Dendritic cell treated with granulocyte-macrophage colony-stimulating factor and Interleukin-4, amounts not matched to agents 40 ng/mL and 50 ng/mL, for 4 days (primary cell): ENCODE results near the gene TMEM171.

ENCODE experiments used
- H3K27ac Mint-ChIP-seq: one replicate; pipeline ENCODE4 v1.8.0; 2022; ENCODE audit warnings: mild to moderate bottlenecking, mixed read lengths
- H3K27me3 Mint-ChIP-seq: one replicate; pipeline ENCODE4 v1.8.0; 2022; ENCODE audit warnings: mild to moderate bottlenecking, mixed read lengths
- H3K36me3 Mint-ChIP-seq: one replicate; pipeline ENCODE4 v1.8.0; 2022; ENCODE audit warnings: low read depth, mixed read lengths
- H3K4me1 Mint-ChIP-seq: one replicate; pipeline ENCODE4 v1.8.0; 2022; ENCODE audit warnings: low read depth, mixed read lengths
- H3K4me3 Mint-ChIP-seq: one replicate; pipeline ENCODE4 v1.8.0; 2022; ENCODE audit warnings: mild to moderate bottlenecking, moderate library complexity, mixed read lengths
- H3K9me3 Mint-ChIP-seq: one replicate; pipeline ENCODE4 v1.8.0; 2022; ENCODE audit warnings: mixed read lengths
- intact Hi-C: fragments of 100-400 bp; cut with micrococcal nuclease; formaldehyde crosslinking; loops from one replicate; pipeline ENCODE4 v1.15.0; 2022

TMEM171 gene

DNA sequence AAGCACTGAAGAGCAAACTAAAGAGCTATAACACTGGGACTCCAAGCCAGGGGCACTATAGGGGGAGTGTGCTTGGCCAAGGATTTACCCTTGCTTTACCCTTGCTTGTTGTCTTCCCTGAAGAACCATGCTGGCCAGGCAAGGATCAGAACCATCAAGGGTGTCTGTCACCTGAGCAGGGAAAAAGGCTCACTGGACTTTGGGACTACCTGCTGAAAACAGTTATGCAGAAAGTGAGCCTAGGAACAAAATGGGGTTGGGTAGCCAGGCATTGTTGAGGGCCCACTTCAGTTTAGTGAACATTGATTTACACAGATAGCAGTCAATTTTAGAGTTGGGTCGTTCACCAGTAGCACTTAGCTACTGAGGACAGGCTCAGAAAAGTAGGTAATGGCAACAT, 8.0 kb upstream of the TMEM171 start:
- H3K9me3 Mint-ChIP-seq: peaks cover 6% of the 10 kb centered on the region
- peaks cover 74% of the 10 kb centered on the region for H3K27me3 Mint-ChIP-seq
- H3K4me3 Mint-ChIP-seq: no peak overlapping the region
- H3K36me3 Mint-ChIP-seq: no peaks in the 10 kb centered on the region
- no peak overlapping the region for H3K27ac Mint-ChIP-seq
- H3K4me1 Mint-ChIP-seq: peaks cover 4% of the 10 kb centered on the region
- intact Hi-C loops: no loop called here

DNA sequence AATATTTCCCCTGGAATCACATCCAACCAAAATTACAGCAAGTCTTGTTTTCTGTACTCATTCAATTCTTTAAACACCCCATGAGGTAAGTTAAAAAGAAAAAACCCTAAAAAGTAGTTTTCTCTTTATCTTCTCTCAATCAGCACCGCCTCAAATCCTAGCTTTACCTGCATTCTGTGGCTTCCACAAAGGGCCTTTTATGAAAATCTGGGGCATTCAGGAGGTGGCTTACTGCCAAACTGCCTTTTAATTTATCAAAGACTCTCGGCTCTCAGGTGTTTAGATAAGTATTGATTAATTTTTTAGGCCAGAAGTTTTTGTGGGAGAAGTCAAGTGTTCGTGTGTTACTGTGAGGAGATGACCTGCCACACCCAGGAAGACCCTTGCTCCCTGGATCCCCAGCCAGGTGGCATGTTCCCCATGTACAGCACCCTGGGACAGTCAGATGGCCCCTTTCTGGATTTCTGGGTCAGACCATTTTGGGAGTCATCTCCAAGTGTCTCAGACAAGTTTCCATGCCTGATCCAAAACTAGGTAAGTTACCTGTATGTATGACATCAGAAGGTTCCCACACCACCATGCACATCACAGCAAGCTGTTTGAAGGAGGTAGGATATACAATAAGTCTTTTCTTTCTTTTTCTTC, 6.2 kb upstream of the TMEM171 start:
- peaks cover 5% of the 10 kb centered on the region for H3K4me1 Mint-ChIP-seq
- H3K27ac Mint-ChIP-seq: no peak overlapping the region
- H3K36me3 Mint-ChIP-seq: no peaks in the 10 kb centered on the region
- H3K27me3 Mint-ChIP-seq: peaks cover 82% of the 10 kb centered on the region
- intact Hi-C loops: no loop called here
- peaks cover 9% of the 10 kb centered on the region for H3K9me3 Mint-ChIP-seq
- no peak overlapping the region for H3K4me3 Mint-ChIP-seq

DNA sequence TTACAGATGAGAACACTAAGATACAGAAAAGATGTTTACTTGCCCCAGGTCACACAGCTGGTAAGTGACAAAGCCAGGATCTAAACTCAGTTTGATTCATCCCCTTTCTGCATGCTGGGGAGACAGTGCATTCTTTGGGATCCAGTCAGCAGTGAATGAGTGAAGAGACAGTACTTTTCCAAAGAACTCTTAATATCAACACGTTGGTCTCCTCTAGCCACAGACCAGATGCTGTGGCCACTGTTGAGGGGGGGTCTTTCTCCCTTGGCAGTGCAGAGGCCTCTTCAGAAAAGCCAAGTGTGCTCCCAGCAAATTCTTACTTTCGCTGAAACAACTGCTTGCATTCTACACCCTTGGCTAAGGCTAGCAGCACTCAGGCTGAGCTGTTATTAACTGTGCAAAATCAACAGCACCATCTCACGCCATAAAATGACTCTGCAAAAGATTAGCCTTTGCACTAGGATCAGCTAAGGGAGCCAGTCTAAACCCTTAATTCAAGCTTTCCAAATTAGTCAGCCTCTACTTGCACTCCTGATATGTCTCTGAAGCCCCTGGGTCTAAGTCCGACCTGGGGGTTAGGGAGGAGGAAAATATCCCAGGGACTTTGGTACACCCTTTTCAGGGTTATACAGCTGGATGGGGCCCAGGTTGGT, 4.8 kb upstream of the TMEM171 start:
- H3K27me3 Mint-ChIP-seq: peaks cover 78% of the 10 kb centered on the region
- intact Hi-C loops: no loop called here
- H3K36me3 Mint-ChIP-seq: no peaks in the 10 kb centered on the region
- no peak overlapping the region for H3K4me3 Mint-ChIP-seq
- H3K9me3 Mint-ChIP-seq: peaks cover 9% of the 10 kb centered on the region
- no peak overlapping the region for H3K27ac Mint-ChIP-seq
- peaks cover 5% of the 10 kb centered on the region for H3K4me1 Mint-ChIP-seq

DNA sequence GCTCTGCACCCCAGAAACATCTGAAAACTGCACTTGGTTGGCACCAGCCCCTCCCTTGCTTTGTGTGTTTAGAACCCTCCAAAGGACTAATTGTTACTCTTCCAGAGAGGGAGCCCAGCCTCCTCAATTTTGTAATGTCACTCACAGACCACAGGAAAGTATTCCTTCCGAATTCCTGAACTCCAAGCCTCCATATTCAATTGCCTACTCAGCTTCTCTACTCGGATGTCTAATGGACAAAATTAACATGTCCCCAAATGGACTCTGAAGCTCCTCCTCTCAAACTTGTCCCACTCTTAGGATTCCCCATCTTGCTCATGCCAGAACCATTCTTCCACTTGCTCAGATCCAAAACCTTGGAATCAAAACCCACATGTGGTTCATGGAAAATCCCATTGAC, 3.9 kb upstream of the TMEM171 start:
- Mint-ChIP-seq H3K36me3 (no peaks in the 10 kb centered on the region), H3K4me1 (peaks cover 10% of the 10 kb centered on the region), H3K27ac (no peak overlapping the region), H3K9me3 (peaks cover 9% of the 10 kb centered on the region), H3K4me3 (no peak overlapping the region), H3K27me3 (peaks cover 81% of the 10 kb centered on the region)
- intact Hi-C loops: no loop called here

DNA sequence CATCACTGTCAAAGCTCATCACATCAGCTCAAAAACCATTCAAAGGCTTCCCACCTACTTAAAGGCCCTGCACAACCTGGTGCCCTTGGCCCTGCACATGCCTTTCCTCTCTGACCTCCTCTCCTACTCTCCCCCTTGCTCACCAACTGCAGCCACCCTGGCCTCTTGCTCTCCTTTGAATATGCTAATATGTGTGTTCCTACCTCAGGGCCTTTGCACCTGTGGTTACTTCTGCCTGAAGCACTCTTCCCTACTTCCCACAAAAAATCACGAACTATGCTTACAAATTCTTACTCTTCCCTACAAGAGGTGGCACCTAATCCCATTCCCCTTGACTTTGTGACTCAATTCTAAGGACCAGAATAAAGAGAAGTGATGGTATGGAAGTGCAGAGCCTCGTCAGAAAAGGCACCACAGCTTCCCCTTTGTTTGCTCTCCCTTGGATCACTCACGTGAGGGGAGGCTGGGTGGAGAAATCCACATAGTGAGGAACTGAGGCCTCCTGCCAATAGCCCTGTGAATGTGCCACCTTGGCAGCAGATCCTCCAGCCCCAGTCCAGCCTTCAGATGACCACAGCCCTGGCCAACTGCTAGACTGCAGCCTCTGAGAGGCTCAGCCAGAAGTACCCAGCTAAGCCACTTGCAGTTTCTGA, 3.2 kb upstream of the TMEM171 start:
- no peaks in the 10 kb centered on the region for H3K36me3 Mint-ChIP-seq
- H3K27me3 Mint-ChIP-seq: peaks cover 85% of the 10 kb centered on the region
- intact Hi-C loops: no loop called here
- H3K9me3 Mint-ChIP-seq: peaks cover 9% of the 10 kb centered on the region
- H3K4me1 Mint-ChIP-seq: peaks cover 10% of the 10 kb centered on the region
- no peak overlapping the region for H3K27ac Mint-ChIP-seq
- no peak overlapping the region for H3K4me3 Mint-ChIP-seq

DNA sequence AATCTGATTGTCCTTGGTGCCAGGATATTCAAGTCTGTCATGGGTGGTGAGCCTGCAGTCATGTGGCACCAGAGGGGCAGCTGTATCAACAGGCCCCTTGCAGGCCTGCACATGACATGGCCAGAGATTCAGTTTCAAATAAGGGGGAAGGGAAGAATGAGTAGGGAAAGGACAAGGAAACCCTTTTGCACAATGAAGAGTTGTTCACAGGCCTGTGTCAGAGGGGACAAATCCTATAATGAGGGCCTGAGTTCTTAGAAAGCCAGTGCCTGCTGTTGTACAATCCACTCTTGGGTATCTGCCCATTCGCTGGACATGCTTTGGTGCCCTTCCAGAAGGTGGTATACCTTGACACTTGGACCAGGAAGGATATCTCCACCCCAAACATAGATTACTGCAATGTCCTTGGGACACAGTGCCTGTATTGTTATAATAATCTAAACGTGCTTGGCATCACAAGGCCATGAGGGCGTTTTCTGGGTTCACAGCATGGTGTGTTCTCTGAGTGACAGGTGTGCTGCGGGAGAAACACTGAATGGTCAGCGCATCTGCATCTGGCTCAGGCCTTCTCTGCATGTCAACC, 1.9 kb upstream of the TMEM171 start:
- H3K36me3 Mint-ChIP-seq: no peaks in the 10 kb centered on the region
- peaks cover 10% of the 10 kb centered on the region for H3K4me1 Mint-ChIP-seq
- H3K4me3 Mint-ChIP-seq: no peak overlapping the region
- peaks cover 83% of the 10 kb centered on the region for H3K27me3 Mint-ChIP-seq
- H3K9me3 Mint-ChIP-seq: peaks cover 9% of the 10 kb centered on the region
- intact Hi-C loops: no loop called here
- no peak overlapping the region for H3K27ac Mint-ChIP-seq

DNA sequence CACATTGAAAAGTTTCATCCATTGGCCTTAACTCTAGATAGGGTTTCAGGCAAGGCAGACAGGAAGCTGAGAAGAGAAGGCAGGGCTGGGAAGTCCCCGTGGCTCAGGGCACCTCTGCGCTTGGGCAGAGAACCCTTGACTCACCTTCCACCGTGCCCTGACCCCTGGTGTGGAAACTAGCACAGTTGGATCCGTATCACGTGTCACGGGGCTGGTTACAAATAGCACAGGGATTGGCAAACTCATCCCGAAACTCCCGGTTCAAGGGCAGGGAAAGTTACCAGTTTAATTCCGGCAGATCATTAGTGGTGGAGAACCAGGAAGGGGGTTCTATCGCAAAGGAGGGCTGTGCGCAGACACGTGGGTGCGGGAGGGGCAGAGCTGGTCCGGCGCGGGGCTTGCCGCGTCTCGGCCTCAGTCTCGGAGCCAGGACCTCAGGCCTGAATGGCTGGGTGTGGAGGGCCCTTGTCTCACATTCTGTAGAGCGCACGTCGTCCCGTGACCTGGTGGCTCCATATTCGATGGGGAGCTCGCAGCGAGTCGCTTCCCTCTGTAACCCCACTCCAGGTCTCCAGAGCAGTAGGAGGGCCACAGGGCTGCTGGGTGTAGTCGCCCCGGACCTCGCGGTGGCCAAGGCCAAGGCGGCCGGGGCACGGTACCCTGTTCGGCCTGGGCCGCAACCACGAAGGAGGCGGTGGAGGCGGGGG, 771 bp upstream of the TMEM171 start:
- Mint-ChIP-seq H3K9me3 (peaks cover 9% of the 10 kb centered on the region), H3K36me3 (no peaks in the 10 kb centered on the region), H3K4me3 (no peak overlapping the region), H3K27me3 (peaks cover 86% of the 10 kb centered on the region), H3K4me1 (peaks cover 10% of the 10 kb centered on the region), H3K27ac (no peak overlapping the region)
- intact Hi-C loops: no loop called here

DNA sequence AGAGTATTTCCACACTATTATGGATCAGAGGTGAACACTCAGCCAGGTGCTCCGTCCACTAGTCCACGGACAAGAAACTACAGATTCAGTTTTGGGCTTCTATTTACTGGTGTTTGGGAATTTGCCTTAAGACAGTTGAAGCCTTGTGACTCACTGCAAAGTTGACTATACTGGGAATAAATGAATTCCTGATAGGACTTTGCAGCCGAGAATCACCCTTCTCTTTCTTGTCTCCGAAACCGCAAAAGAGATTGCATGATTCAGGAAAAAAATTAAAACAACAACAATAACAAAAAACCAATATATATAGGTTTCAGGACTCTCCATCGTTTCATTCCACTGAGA, 716 bp downstream of the TMEM171 start:
- intact Hi-C loops: no loop called here
- no peak overlapping the region for H3K4me3 Mint-ChIP-seq
- H3K9me3 Mint-ChIP-seq: peaks cover 9% of the 10 kb centered on the region
- H3K27ac Mint-ChIP-seq: no peak overlapping the region
- H3K27me3 Mint-ChIP-seq: peaks cover 80% of the 10 kb centered on the region
- no peaks in the 10 kb centered on the region for H3K36me3 Mint-ChIP-seq
- peaks cover 10% of the 10 kb centered on the region for H3K4me1 Mint-ChIP-seq

DNA sequence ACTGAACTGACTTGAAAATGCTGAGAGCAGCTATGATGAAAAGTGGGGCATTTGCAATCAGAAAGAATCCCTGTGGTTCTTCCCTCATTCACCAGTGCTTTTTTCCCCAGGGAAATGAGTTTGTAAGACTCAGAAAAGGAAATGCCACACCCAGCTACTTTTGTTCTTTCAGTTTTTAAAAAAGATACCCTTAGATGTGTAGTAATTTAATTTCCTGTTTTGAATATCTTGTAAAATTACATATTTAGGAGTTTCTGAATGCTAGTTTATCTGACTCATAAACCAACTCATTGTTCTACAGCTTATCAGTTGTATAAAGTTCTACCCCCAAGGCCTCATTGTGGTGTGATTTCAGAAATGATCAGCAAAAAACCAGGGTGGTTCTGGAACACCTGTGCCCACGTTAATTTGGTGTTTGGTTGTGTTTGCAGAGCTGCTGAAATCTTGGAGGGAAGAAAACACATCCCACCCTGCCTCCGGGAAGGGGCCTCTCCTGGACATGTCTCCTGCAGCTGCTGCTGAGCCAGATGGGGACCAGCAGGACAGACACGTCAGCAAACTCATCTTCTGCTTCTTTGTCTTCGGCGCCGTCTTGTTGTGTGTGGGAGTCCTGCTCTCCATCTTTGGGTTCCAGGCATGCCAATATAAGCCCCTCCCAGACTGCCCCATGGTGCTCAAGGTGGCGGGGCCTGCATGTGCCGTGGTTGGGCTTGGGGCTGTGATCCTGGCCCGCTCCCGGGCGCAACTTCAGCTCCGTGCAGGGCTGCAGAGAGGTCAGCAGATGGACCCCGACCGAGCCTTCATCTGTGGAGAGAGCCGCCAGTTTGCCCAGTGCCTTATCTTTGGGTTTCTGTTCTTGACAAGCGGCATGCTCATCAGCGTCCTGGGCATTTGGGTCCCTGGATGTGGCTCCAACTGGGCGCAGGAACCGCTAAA, 2.8 kb downstream of the TMEM171 start:
- peaks cover 5% of the 10 kb centered on the region for H3K4me1 Mint-ChIP-seq
- H3K4me3 Mint-ChIP-seq: no peak overlapping the region
- no peaks in the 10 kb centered on the region for H3K36me3 Mint-ChIP-seq
- H3K27me3 Mint-ChIP-seq: peaks cover 76% of the 10 kb centered on the region
- intact Hi-C loops: no loop called here
- H3K9me3 Mint-ChIP-seq: no peaks in the 10 kb centered on the region
- H3K27ac Mint-ChIP-seq: no peak overlapping the region

DNA sequence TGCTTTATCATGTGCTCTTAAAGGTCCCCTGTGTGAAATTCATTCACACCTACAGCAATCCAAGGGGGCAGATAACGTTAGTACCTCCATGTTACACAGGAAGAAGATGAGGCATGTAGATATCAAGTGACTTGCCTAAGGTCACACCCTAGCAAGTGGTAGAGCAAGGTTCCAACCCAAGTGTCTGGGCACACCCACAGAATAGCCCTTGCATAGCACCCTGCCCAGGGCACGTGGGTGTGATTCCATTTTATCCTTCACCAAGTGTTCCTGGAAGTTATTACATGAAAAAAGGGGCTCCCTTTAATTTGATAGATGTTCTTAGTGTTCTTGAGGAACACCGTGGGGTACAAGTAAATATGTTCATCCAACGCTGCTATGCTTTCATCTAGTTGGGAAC, 4.9 kb downstream of the TMEM171 start:
- Mint-ChIP-seq H3K27me3 (peaks cover 74% of the 10 kb centered on the region), H3K4me1 (peaks cover 5% of the 10 kb centered on the region), H3K9me3 (no peaks in the 10 kb centered on the region), H3K36me3 (no peaks in the 10 kb centered on the region), H3K27ac (no peak overlapping the region), H3K4me3 (no peak overlapping the region)
- intact Hi-C loops: no loop called here

DNA sequence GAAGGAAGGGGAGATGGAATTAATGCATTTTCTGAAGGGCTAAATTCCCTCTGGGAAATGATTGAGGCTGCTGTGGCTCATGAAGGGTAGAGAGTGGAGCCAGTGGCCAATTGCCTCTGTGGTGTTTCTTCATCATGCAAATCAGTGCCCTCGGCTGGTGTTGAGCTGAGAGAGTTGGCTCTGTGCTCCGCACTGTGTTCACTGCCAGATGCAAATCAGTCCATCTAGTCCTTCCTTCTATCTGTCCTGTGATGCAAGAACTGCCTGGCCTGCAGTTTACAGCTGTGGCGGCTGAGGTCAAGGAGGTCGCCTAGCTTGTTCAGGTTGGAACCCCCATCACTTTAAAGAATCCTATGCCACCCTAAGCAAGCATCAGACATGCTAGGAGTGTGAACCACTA, 6.0 kb downstream of the TMEM171 start:
- no peaks in the 10 kb centered on the region for H3K36me3 Mint-ChIP-seq
- intact Hi-C loops: no loop called here
- H3K27me3 Mint-ChIP-seq: peaks cover 73% of the 10 kb centered on the region
- H3K9me3 Mint-ChIP-seq: no peaks in the 10 kb centered on the region
- H3K27ac Mint-ChIP-seq: no peak overlapping the region
- H3K4me3 Mint-ChIP-seq: no peak overlapping the region
- no peaks in the 10 kb centered on the region for H3K4me1 Mint-ChIP-seq

DNA sequence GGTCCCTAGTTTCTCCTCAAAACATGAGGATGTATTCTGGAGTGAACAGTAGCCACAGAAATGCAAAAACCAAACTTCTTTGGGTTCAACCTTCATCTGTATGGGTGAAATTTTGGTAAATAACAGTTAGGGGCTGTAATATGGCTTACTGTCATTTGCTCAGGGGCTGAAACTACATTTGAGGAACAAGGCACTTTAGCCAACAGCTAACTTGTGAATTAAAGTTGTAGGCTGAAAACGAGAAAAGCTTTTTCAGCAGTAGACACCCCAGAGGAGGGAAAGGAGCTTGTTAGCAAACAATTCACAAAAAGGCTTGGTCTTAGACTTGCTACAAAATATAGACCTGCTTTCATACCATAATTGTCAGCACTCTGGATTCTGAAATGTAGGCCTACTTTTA, 6.6 kb downstream of the TMEM171 start:
- intact Hi-C loops: no loop called here
- H3K36me3 Mint-ChIP-seq: no peaks in the 10 kb centered on the region
- peaks cover 70% of the 10 kb centered on the region for H3K27me3 Mint-ChIP-seq
- no peaks in the 10 kb centered on the region for H3K9me3 Mint-ChIP-seq
- no peak overlapping the region for H3K4me3 Mint-ChIP-seq
- H3K4me1 Mint-ChIP-seq: no peaks in the 10 kb centered on the region
- no peak overlapping the region for H3K27ac Mint-ChIP-seq

DNA sequence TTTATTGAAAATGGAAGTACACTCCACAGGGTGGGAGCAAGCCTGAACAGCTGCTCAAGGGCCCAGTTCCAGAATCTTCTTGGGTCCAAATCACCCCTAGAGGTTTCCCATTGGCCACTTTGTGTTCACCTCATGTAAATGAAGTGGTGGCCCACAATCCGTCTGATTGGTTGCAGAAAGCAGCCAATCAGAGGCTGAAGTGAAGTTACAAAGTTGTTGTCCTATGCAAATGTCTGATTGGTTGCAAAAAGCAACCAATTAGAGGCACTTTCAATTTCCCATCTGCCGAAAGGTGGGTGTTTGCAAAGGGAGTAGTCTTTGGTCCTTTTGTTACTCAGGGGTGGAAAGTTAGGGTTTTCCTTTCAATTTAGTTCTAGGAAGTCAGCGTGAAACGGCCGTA, 8.8 kb downstream of the TMEM171 start:
- H3K27me3 Mint-ChIP-seq: peaks cover 65% of the 10 kb centered on the region
- no peaks in the 10 kb centered on the region for H3K36me3 Mint-ChIP-seq
- no peak overlapping the region for H3K27ac Mint-ChIP-seq
- H3K9me3 Mint-ChIP-seq: no peaks in the 10 kb centered on the region
- H3K4me1 Mint-ChIP-seq: no peaks in the 10 kb centered on the region
- no peak overlapping the region for H3K4me3 Mint-ChIP-seq
- intact Hi-C loops: no loop called here
